IMR-90 (cell line): ENCODE data around the gene SPTLC3. TPM values are rescaled to one million over a fixed set of nuclear protein-coding genes. Genes with fewer than 3 reads are reported as not detected.

Experiments
- ATAC-seq: fragments of 200-7000 bp; cut with Tn5 transposase; 2 replicates; pipeline ENCODE4 v1.9.1; 2020; ENCODE audit warnings: low read depth, mild to moderate bottlenecking, moderate library complexity
- BruUV-seq: library from RNA; stranded (reverse); fragments of 400-500 nt; replicated peaks from 2 replicates; lab custom pipeline; 2021; lab: Mats Ljungman, UMichigan
- CTCF ChIA-PET: fragments of 300-600 bp; formaldehyde crosslinking; extraction: SDS; loops from one replicate; lab custom pipeline; 2021; ENCODE audit warnings: antibody characterized with exemption; lab: Yijun Ruan, JAX
- POLR2A ChIA-PET: fragments of 300-600 bp; sonication (Branson Sonifier 250); formaldehyde crosslinking; loops from one replicate; lab custom pipeline; 2022; ENCODE audit warnings: antibody characterized with exemption; ENCODE audit not compliant: unreplicated experiment; lab: Charles Lee
- DNase-seq: peaks from one replicate; pipeline ENCODE4 v3.0.0; 2013
- H2AFZ ChIP-seq: replicated peaks from 2 replicates; pipeline ENCODE3; 2013; ENCODE audit warnings: low read length, mild to moderate bottlenecking; ENCODE audit not compliant: poor library complexity
- H2AK5ac ChIP-seq: 2 replicates; pipeline ENCODE4 v1.6.1; 2013; ENCODE audit warnings: low read depth, low read length, inconsistent platforms
- H2AK9ac ChIP-seq: replicated peaks from 2 replicates; pipeline ENCODE3; 2013; ENCODE audit warnings: mild to moderate bottlenecking, low read depth, low read length, moderate library complexity; ENCODE audit not compliant: poor library complexity
- H2BK120ac ChIP-seq: 2 replicates; pipeline ENCODE4 v1.6.1; 2013; ENCODE audit warnings: low read depth, low read length, inconsistent platforms
- H2BK15ac ChIP-seq: 3 replicates; pipeline ENCODE4 v1.6.1; 2013; ENCODE audit warnings: low read depth, low read length, inconsistent platforms
- H2BK20ac ChIP-seq: 2 replicates; pipeline ENCODE4 v1.6.1; 2013; ENCODE audit warnings: low read depth, mild to moderate bottlenecking, inconsistent platforms, low read length, moderate library complexity
- H2BK5ac ChIP-seq: 2 replicates; pipeline ENCODE4 v1.6.1; 2013; ENCODE audit warnings: mild to moderate bottlenecking, low read depth, low read length, inconsistent platforms; ENCODE audit not compliant: poor library complexity, severe bottlenecking
- H3K14ac ChIP-seq: replicated peaks from 2 replicates; pipeline ENCODE4 v1.6.1; 2013; ENCODE audit warnings: low read depth, low read length, inconsistent platforms
- H3K18ac ChIP-seq: 2 replicates; pipeline ENCODE4 v1.6.1; 2013; ENCODE audit warnings: low read depth, low read length, control low read depth
- H3K23ac ChIP-seq: 2 replicates; pipeline ENCODE4 v1.6.1; 2013; ENCODE audit warnings: low read depth, low read length, inconsistent platforms
- H3K27ac ChIP-seq: 2 replicates; pipeline ENCODE4 v1.5.1; 2013; ENCODE audit warnings: mild to moderate bottlenecking, control low read depth, low read length; ENCODE audit not compliant: insufficient read depth
- H3K27me3 ChIP-seq: 2 replicates; pipeline ENCODE4 v1.6.1; 2013; ENCODE audit warnings: low read length; ENCODE audit not compliant: control insufficient read depth, insufficient read depth
- H3K36me3 ChIP-seq: 2 replicates; pipeline ENCODE4 v1.6.1; 2013; ENCODE audit warnings: low read length, mixed read lengths; ENCODE audit not compliant: control insufficient read depth, insufficient read depth
- H3K4ac ChIP-seq: 2 replicates; pipeline ENCODE4 v1.6.1; 2013; ENCODE audit warnings: low read depth, low read length, inconsistent platforms
- H3K4me1 ChIP-seq: 2 replicates; pipeline ENCODE4 v1.6.1; 2013; ENCODE audit warnings: low read length, mixed read lengths; ENCODE audit not compliant: control insufficient read depth, insufficient read depth
- H3K4me2 ChIP-seq: 2 replicates; pipeline ENCODE4 v1.6.1; 2013; ENCODE audit warnings: low read depth, mild to moderate bottlenecking, control low read depth, low read length, moderate library complexity
- H3K4me3 ChIP-seq: 2 replicates; pipeline ENCODE4 v1.5.1; 2013; ENCODE audit warnings: low read depth, mild to moderate bottlenecking, control low read depth, low read length, moderate library complexity; ENCODE audit not compliant: insufficient read depth
- H3K56ac ChIP-seq: 2 replicates; pipeline ENCODE4 v1.6.1; 2013; ENCODE audit warnings: low read length, inconsistent platforms; ENCODE audit not compliant: insufficient read depth; ENCODE audit errors: extremely low read depth
- H3K79me1 ChIP-seq, 2 experiments: 2 replicates each; pipeline ENCODE4 v1.6.1; 2013; ENCODE audit warnings: low read length in 2 of 2, inconsistent platforms in 1 of 2, low read depth in 1 of 2
- H3K9ac ChIP-seq: 2 replicates; pipeline ENCODE4 v1.6.1; 2013; ENCODE audit warnings: low read depth, low read length, control low read depth
- H3K9me1 ChIP-seq: 2 replicates; pipeline ENCODE4 v1.6.1; 2013; ENCODE audit warnings: low read length, inconsistent platforms; ENCODE audit not compliant: insufficient read depth
- H3K9me3 ChIP-seq: 2 replicates; pipeline ENCODE4 v1.6.1; 2013; ENCODE audit warnings: low read length; ENCODE audit not compliant: control insufficient read depth, insufficient read depth
- H4K20me1 ChIP-seq: 2 replicates; pipeline ENCODE4 v1.6.1; 2013; ENCODE audit warnings: low read length, inconsistent platforms; ENCODE audit not compliant: insufficient read depth
- H4K5ac ChIP-seq: 2 replicates; pipeline ENCODE4 v1.6.1; 2013; ENCODE audit warnings: mild to moderate bottlenecking, low read depth, low read length, control low read depth
- H4K8ac ChIP-seq, 2 experiments: 2 replicates each; pipeline ENCODE4 v1.6.1; 2013; ENCODE audit warnings: low read depth in 2 of 2, low read length in 2 of 2, control low read depth in 1 of 2, inconsistent platforms in 1 of 2
- H4K91ac ChIP-seq: 2 replicates; pipeline ENCODE4 v1.6.1; 2013; ENCODE audit warnings: low read depth, low read length, inconsistent platforms; ENCODE audit not compliant: insufficient read depth
- BHLHE40 ChIP-seq: fragments of 150-350 bp; IDR thresholded peaks from 2 replicates; pipeline ENCODE4 v1.6.1; 2016; ENCODE audit warnings: mild to moderate bottlenecking, low read depth, low read length
- CEBPB ChIP-seq: IDR thresholded peaks from 2 replicates; pipeline ENCODE4 v1.6.1; 2012; ENCODE audit warnings: low read depth, low read length, improper control_type of control experiment
- CHD1 ChIP-seq: IDR thresholded peaks from 2 replicates; pipeline ENCODE4 v1.6.1; 2012; ENCODE audit warnings: low read depth, low read length, improper control_type of control experiment
- CTCF ChIP-seq: conservative IDR thresholded peaks from 2 replicates; pipeline ENCODE4 v1.5.1; 2012; ENCODE audit warnings: mild to moderate bottlenecking, low read depth, low read length, improper control_type of control experiment
- FOS ChIP-seq: fragments of 150-350 bp; IDR thresholded peaks from 2 replicates; pipeline ENCODE4 v1.6.1; 2016; ENCODE audit warnings: low read depth, low read length
- MAFK ChIP-seq: IDR thresholded peaks from 2 replicates; pipeline ENCODE4 v1.6.1; 2012; ENCODE audit warnings: low read depth, low read length, improper control_type of control experiment
- MAZ ChIP-seq: IDR thresholded peaks from 2 replicates; pipeline ENCODE4 v1.6.1; 2012; ENCODE audit warnings: low read depth, mild to moderate bottlenecking, low read length, improper control_type of control experiment, moderate library complexity, borderline replicate concordance
- MXI1 ChIP-seq: IDR thresholded peaks from 2 replicates; pipeline ENCODE4 v1.6.1; 2012; ENCODE audit warnings: low read depth, mild to moderate bottlenecking, low read length, moderate library complexity, borderline replicate concordance
- NFE2L2 ChIP-seq: fragments of 150-350 bp; IDR thresholded peaks from 2 replicates; pipeline ENCODE4 v1.6.1; 2016; ENCODE audit warnings: low read depth, mild to moderate bottlenecking, low read length
- POLR2A ChIP-seq: IDR thresholded peaks from 2 replicates; pipeline ENCODE4 v1.6.1; 2012; ENCODE audit warnings: mild to moderate bottlenecking, low read depth, low read length
- RAD21 ChIP-seq: IDR thresholded peaks from 2 replicates; pipeline ENCODE4 v1.6.1; 2012; ENCODE audit warnings: low read length, improper control_type of control experiment
- RCOR1 ChIP-seq: IDR thresholded peaks from 2 replicates; pipeline ENCODE4 v1.6.1; 2012; ENCODE audit warnings: mild to moderate bottlenecking, low read length, improper control_type of control experiment; ENCODE audit not compliant: insufficient replicate concordance
- RFX5 ChIP-seq: IDR thresholded peaks from 2 replicates; pipeline ENCODE4 v1.8.0; 2012; ENCODE audit warnings: low read depth, mild to moderate bottlenecking, low read length, moderate library complexity
- SMC3 ChIP-seq: fragments of 150-350 bp; IDR thresholded peaks from 2 replicates; pipeline ENCODE4 v1.6.1; 2016; ENCODE audit warnings: low read depth, mild to moderate bottlenecking, antibody characterized with exemption, low read length, moderate library complexity
- USF2 ChIP-seq: fragments of 150-350 bp; IDR thresholded peaks from 2 replicates; pipeline ENCODE4 v1.6.1; 2017; ENCODE audit warnings: mild to moderate bottlenecking, antibody characterized with exemption, low read length, low read depth
- WGBS, 2 experiments: methylation state at CpG; one replicate each; pipeline versions ENCODE4 v1.1.5 to v1.1.7; 2013; ENCODE audit warnings: missing lambda C conversion rate in 2 of 2; ENCODE audit not compliant: insufficient read length in 1 of 2; ENCODE audit errors: extremely low coverage in 2 of 2; 5-methylcytosine and 5-hydroxymethylcytosine counted together
- dilution Hi-C: fragments of 300-500 bp; cut with HindIII; formaldehyde crosslinking; loops from one replicate; pipeline ENCODE4 v1.14.3; 2018; ENCODE audit warnings: low sequenced_read_pairs; ENCODE audit not compliant: unreplicated experiment
- in situ Hi-C: fragments of 300-500 bp; cut with MboI; formaldehyde crosslinking; loops from 3 replicates; pipeline ENCODE4 v1.14.3; 2019; ENCODE audit warnings: low sequenced_read_pairs, inconsistent platforms, mixed read lengths
- intact Hi-C: fragments of 100-400 bp; cut with micrococcal nuclease; formaldehyde crosslinking; loops from 2 replicates; pipeline ENCODE4 v1.10.0; 2022
- polyA plus RNA-seq, 3 experiments: library from polyadenylated mRNA; depleted of rRNA; stranded (reverse); fragments of >200 nt; gene quantifications; 2 replicates each; pipeline ENCODE4 v1.2.3, GENCODE V29; 2012; ENCODE audit warnings: low replicate concordance in 1 of 3
- total RNA-seq: library from RNA; depleted of rRNA; stranded (reverse); fragments of >200 nt; gene quantifications from 2 replicates; pipeline ENCODE4 v1.2.3, GENCODE V29; 2012
- TF ChIP-seq, protein P1 (sequence below): fragments of 150-350 bp; IDR thresholded peaks from 2 replicates; pipeline ENCODE4 v1.6.1; 2016; ENCODE audit warnings: low read depth, mild to moderate bottlenecking, low read length, moderate library complexity, borderline replicate concordance

SPTLC3 gene
- total and polyA plus RNA-seq, 2 of the 4 experiments (the other 2 are of a cell fraction) = 0.44 to 1.6 TPM

DNA sequence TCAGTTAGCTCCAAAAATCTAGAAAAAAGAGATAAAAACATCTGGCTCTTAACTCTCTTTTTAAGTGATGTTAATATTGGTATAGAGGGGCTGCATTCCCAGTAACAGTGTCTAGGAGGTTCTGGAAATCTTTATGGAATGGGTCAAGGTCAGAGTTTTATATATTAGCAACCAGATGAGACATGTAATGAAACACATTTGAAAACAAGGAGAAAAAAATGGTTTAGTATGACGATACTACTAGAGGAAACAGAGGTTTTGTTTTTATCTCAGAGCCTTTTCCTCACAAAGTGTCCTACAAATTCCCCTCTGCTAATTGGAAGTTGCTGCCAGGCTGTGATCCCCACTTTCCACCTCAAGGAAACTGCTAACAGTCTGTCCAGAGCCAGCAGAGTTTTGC lies 111.7 kb downstream of the SPTLC3 start:
- no CpG with 5 or more reads among the region's 1 CpG for WGBS, 2 experiments
- ATAC-seq (no peak), DNase-seq (no peak)
- H3K36me3 ChIP-seq = no peaks in the 10 kb centered on the region
- H3K23ac ChIP-seq = no peak overlapping the region
- CTCF ChIA-PET = no interaction called here
- no peaks in the 10 kb centered on the region for H3K4me1 ChIP-seq
- no peak overlapping the region for H2BK120ac ChIP-seq
- H2BK15ac ChIP-seq = no peak overlapping the region
- BruUV-seq = no TSS peak
- no peak overlapping the region for H3K27ac ChIP-seq
- H3K9me3 ChIP-seq = no peaks in the 10 kb centered on the region
- no peak overlapping the region for H3K14ac ChIP-seq
- H4K91ac ChIP-seq = no peak overlapping the region
- no peak overlapping the region for H2BK20ac ChIP-seq
- TF ChIP-seq, protein P1, sequence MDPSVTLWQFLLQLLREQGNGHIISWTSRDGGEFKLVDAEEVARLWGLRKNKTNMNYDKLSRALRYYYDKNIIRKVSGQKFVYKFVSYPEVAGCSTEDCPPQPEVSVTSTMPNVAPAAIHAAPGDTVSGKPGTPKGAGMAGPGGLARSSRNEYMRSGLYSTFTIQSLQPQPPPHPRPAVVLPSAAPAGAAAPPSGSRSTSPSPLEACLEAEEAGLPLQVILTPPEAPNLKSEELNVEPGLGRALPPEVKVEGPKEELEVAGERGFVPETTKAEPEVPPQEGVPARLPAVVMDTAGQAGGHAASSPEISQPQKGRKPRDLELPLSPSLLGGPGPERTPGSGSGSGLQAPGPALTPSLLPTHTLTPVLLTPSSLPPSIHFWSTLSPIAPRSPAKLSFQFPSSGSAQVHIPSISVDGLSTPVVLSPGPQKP = no peak
- no peak for TF ChIP-seq MXI1
- no peak for TF ChIP-seq CHD1
- TF ChIP-seq MAZ = no peak
- no peak for TF ChIP-seq RCOR1
- TF ChIP-seq NFE2L2 = no peak
- TF ChIP-seq SMC3 = no peak
- no peak for TF ChIP-seq POLR2A
- TF ChIP-seq RAD21 = no peak
- TF ChIP-seq MAFK = no peak
- no peak for TF ChIP-seq BHLHE40
- no peak for TF ChIP-seq CEBPB
- no peak for TF ChIP-seq RFX5
- no peak for TF ChIP-seq FOS
- TF ChIP-seq CTCF = no peak
- no peak for TF ChIP-seq USF2
- intact Hi-C loops (no loop called here), dilution Hi-C loops (no loop called here), in situ Hi-C loops (no loop called here)
- H3K9ac ChIP-seq = no peak overlapping the region
- H3K18ac ChIP-seq = no peak overlapping the region
- H2AK5ac ChIP-seq = no peak overlapping the region
- no peaks in the 10 kb centered on the region for H4K20me1 ChIP-seq
- no peaks in the 10 kb centered on the region; the same call in 1 of the 2 replicates for H3K27me3 ChIP-seq
- no peaks in the 10 kb centered on the region for H3K79me1 ChIP-seq
- no peak overlapping the region for H4K5ac ChIP-seq
- no peak overlapping the region for H3K4me2 ChIP-seq
- H3K9me1 ChIP-seq = no peaks in the 10 kb centered on the region
- H3K4ac ChIP-seq = no peak overlapping the region
- H3K56ac ChIP-seq = no peak overlapping the region
- no peak overlapping the region for H2BK5ac ChIP-seq
- POLR2A ChIA-PET = no interaction called here
- H3K4me3 ChIP-seq = no peak overlapping the region
- no peak overlapping the region for H2AK9ac ChIP-seq
- no peak overlapping the region for H2AFZ ChIP-seq
- no peak overlapping the region for H4K8ac ChIP-seq
